B cell (primary cell): ENCODE measurements around the gene CTNND1.

ENCODE experiments used
- CTCF ChIP-seq: fragments of 200-600 bp; IDR thresholded peaks from one replicate; pipeline ENCODE4 v1.8.0; 2022; ENCODE audit warnings: antibody characterized with exemption, mild to moderate bottlenecking
- EZH2 ChIP-seq: IDR thresholded peaks from 2 replicates; pipeline ENCODE4 v1.6.1; 2012; ENCODE audit warnings: borderline replicate concordance, low read depth, mild to moderate bottlenecking, moderate library complexity, low read length; ENCODE audit not compliant: insufficient read depth, poor library complexity, severe bottlenecking

DNA sequence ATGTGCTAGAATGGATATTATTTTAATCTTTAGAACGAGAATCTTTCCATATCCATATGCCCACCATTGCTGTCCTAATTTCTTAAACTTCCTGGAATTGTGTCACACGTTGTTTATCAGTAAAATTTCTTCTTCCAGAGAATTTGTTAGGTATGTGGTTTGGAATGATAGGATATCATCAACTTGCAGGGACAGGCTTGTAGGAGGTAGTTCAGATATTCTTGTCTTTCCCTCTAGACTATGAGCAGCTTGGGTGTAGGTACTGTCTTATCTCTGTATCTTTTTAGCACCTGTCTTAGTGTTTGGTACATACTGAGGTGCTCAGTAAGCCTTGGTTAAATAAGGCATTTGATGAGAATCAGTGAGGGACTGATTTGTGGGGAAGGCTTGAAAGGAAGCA is 3.4 kb downstream of the CTNND1 start:
- TF ChIP-seq CTCF (no peak), EZH2 (no peak)
